ENCODE measurements around the gene C6.
A peak's percentile ranks its signal among the peaks of the same experiment; 100 is the strongest.

Gene C6

DNA sequence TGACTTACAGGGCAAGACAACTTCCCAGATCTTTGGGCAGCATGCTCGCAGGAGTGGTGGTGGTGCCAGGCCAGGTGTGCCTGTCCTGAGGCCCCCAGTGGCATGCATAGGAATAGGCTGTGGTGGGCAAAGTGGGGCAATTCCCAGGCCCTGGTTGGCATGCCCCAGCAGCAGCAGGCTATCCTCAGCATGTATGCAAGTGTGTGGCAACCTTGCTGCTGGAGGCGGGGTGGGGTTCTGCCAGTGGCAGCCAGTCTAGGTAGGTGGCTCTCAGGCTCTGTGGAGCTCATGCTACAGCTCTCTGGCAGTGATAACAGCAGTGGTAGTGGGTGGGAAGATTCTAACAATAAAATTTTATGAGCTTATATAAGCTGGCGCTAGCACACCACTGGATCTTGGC is 27.7 kb upstream of the C6 start:
- WGBS: 85% methylated on average over 3 of the region's 3 CpGs
- no peak for DNase-seq
- no peak overlapping the region for H3K23ac ChIP-seq (ENCODE audit: low read length in 2 of 2)
- no peak overlapping the region for H3K27ac ChIP-seq (ENCODE audit: low read length, poor library complexity, severe bottlenecking)
- no peak overlapping the region for H2AFZ ChIP-seq (ENCODE audit: low read depth, low read length)
- no peak overlapping the region for H2BK120ac ChIP-seq (ENCODE audit: low read depth, low read length)
- H4K91ac ChIP-seq (ENCODE audit: low read length): peak overlapping the region; percentile 39
- H3K36me3 ChIP-seq (ENCODE audit: control insufficient read depth in 1 of 2, insufficient read depth in 2 of 2, low read depth in 1 of 2, low read length in 2 of 2): no peaks in the 10 kb centered on the region
- no peak overlapping the region for H2BK5ac ChIP-seq (ENCODE audit: low read depth, low read length, poor library complexity, severe bottlenecking)
- H3K4me3 ChIP-seq (ENCODE audit: insufficient read depth in 1 of 2, low read depth in 1 of 2, low read length in 2 of 2): no peak overlapping the region
- H3K27me3 ChIP-seq (ENCODE audit: control insufficient read depth in 1 of 2, insufficient read depth in 1 of 2, low read length in 2 of 2): no peaks in the 10 kb centered on the region
- H2BK15ac ChIP-seq (ENCODE audit: low read depth, poor library complexity, severe bottlenecking): no peak overlapping the region
- no peak overlapping the region for H3K14ac ChIP-seq (ENCODE audit: low read length in 2 of 2)
- no peak overlapping the region for H3K18ac ChIP-seq (ENCODE audit: low read depth in 1 of 2, low read length in 2 of 2)
- no peak overlapping the region for H3K9ac ChIP-seq (ENCODE audit: low read length)
- peaks cover 8% of the 10 kb centered on the region for H3K9me3 ChIP-seq (ENCODE audit: control insufficient read depth, low read length)
- H2AK5ac ChIP-seq (ENCODE audit: low read length, severe bottlenecking): no peak overlapping the region
- no peak overlapping the region for H3K4me2 ChIP-seq (ENCODE audit: low read length, poor library complexity, severe bottlenecking)
- H3K79me1 ChIP-seq (replicated peaks; ENCODE audit: low read length, poor library complexity, severe bottlenecking): no peaks in the 10 kb centered on the region
- no peaks in the 10 kb centered on the region for H3K4me1 ChIP-seq (ENCODE audit: control insufficient read depth, insufficient read depth, low read depth, low read length)
- no peak overlapping the region for H3K4ac ChIP-seq (ENCODE audit: low read depth in 1 of 2, low read length in 2 of 2)
- H4K8ac ChIP-seq (ENCODE audit: low read length): no peak overlapping the region
- no peak overlapping the region for H2BK12ac ChIP-seq (ENCODE audit: low read length in 2 of 2)

DNA sequence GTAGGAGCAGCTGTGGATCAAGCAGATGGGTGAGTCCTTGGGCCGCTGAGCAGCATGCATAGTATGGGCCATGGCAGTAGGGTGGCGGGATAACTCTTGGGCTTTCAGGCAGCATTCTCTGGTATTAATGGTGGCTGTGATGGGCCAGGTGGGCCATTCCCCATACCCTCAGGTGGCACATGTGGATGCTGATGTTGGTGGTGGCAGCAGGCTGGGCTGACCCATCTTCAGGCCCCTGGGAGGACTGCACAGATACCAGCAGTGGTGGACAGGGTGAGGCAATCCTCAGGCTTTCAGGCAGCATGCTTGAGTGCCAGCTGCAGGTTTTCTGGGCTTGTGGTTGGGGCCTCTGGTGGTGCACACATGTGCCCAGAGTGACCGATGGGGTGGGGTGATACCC is 27.1 kb upstream of the C6 start:
- Histone ChIP-seq H4K8ac (ENCODE audit: low read length) (no peak overlapping the region), H3K9me3 (ENCODE audit: control insufficient read depth, low read length) (peaks cover 8% of the 10 kb centered on the region), H3K79me1 (replicated peaks; ENCODE audit: low read length, poor library complexity, severe bottlenecking) (no peaks in the 10 kb centered on the region), H3K4ac (ENCODE audit: low read depth in 1 of 2, low read length in 2 of 2) (no peak overlapping the region), H2AK5ac (ENCODE audit: low read length, severe bottlenecking) (no peak overlapping the region), H3K4me1 (ENCODE audit: control insufficient read depth, insufficient read depth, low read depth, low read length) (no peaks in the 10 kb centered on the region), H2AFZ (ENCODE audit: low read depth, low read length) (no peak overlapping the region), H3K9ac (ENCODE audit: low read length) (no peak overlapping the region), H3K27ac (ENCODE audit: low read length, poor library complexity, severe bottlenecking) (no peak overlapping the region), H3K4me3 (ENCODE audit: insufficient read depth in 1 of 2, low read depth in 1 of 2, low read length in 2 of 2) (no peak overlapping the region), H2BK120ac (ENCODE audit: low read depth, low read length) (no peak overlapping the region), H3K36me3 (ENCODE audit: control insufficient read depth in 1 of 2, insufficient read depth in 2 of 2, low read depth in 1 of 2, low read length in 2 of 2) (no peaks in the 10 kb centered on the region), H3K18ac (ENCODE audit: low read depth in 1 of 2, low read length in 2 of 2) (no peak overlapping the region), H2BK12ac (ENCODE audit: low read length in 2 of 2) (no peak overlapping the region), H2BK15ac (ENCODE audit: low read depth, poor library complexity, severe bottlenecking) (no peak overlapping the region), H2BK5ac (ENCODE audit: low read depth, low read length, poor library complexity, severe bottlenecking) (no peak overlapping the region), H4K91ac (ENCODE audit: low read length) (no peak overlapping the region), H3K4me2 (ENCODE audit: low read length, poor library complexity, severe bottlenecking) (no peak overlapping the region), H3K14ac (ENCODE audit: low read length in 2 of 2) (no peak overlapping the region), H3K27me3 (ENCODE audit: control insufficient read depth in 1 of 2, insufficient read depth in 1 of 2, low read length in 2 of 2) (no peaks in the 10 kb centered on the region), H3K23ac (ENCODE audit: low read length in 2 of 2) (no peak overlapping the region)
- no peak for DNase-seq
- WGBS: 89% methylated on average over 3 of the region's 3 CpGs

DNA sequence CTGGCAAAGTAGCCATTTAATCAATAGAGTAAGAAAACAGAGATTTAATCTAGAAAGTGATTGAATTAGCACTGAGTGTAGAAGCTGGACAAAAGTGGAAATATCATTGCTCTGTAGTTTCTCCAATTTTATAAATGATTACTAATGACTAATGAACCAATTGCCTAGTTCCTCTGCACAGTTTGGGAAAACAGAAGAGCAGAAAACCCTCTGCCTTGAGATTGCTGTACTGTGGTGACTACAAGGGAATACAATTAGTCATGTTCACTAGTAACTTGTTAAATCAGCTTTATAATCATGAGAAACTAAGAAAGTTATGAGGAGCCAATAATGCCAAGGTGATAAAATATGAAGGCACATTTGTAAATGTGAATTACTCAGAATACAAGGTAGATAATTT is 21.1 kb upstream of the C6 start:
- Histone ChIP-seq H2AK5ac (ENCODE audit: low read length, severe bottlenecking) (no peak overlapping the region), H3K4ac (ENCODE audit: low read depth in 1 of 2, low read length in 2 of 2) (no peak overlapping the region), H2BK5ac (ENCODE audit: low read depth, low read length, poor library complexity, severe bottlenecking) (no peak overlapping the region), H3K4me2 (ENCODE audit: low read length, poor library complexity, severe bottlenecking) (no peak overlapping the region), H3K4me3 (ENCODE audit: insufficient read depth in 1 of 2, low read depth in 1 of 2, low read length in 2 of 2) (no peak overlapping the region), H3K4me1 (ENCODE audit: control insufficient read depth, insufficient read depth, low read depth, low read length) (no peaks in the 10 kb centered on the region), H3K23ac (ENCODE audit: low read length in 2 of 2) (no peak overlapping the region), H2BK120ac (ENCODE audit: low read depth, low read length) (no peak overlapping the region), H4K8ac (ENCODE audit: low read length) (no peak overlapping the region), H3K9ac (ENCODE audit: low read length) (no peak overlapping the region), H2BK12ac (ENCODE audit: low read length in 2 of 2) (no peak overlapping the region), H3K27me3 (ENCODE audit: control insufficient read depth in 1 of 2, insufficient read depth in 1 of 2, low read length in 2 of 2) (no peaks in the 10 kb centered on the region), H3K18ac (ENCODE audit: low read depth in 1 of 2, low read length in 2 of 2) (no peak overlapping the region), H3K36me3 (ENCODE audit: control insufficient read depth in 1 of 2, insufficient read depth in 2 of 2, low read depth in 1 of 2, low read length in 2 of 2) (no peaks in the 10 kb centered on the region), H2AFZ (ENCODE audit: low read depth, low read length) (no peak overlapping the region), H3K27ac (ENCODE audit: low read length, poor library complexity, severe bottlenecking) (no peak overlapping the region), H4K91ac (ENCODE audit: low read length) (no peak overlapping the region), H3K14ac (ENCODE audit: low read length in 2 of 2) (no peak overlapping the region), H3K79me1 (replicated peaks; ENCODE audit: low read length, poor library complexity, severe bottlenecking) (no peaks in the 10 kb centered on the region), H3K9me3 (ENCODE audit: control insufficient read depth, low read length) (peaks cover 10% of the 10 kb centered on the region), H2BK15ac (ENCODE audit: low read depth, poor library complexity, severe bottlenecking) (no peak overlapping the region)
- no peak for DNase-seq

DNA sequence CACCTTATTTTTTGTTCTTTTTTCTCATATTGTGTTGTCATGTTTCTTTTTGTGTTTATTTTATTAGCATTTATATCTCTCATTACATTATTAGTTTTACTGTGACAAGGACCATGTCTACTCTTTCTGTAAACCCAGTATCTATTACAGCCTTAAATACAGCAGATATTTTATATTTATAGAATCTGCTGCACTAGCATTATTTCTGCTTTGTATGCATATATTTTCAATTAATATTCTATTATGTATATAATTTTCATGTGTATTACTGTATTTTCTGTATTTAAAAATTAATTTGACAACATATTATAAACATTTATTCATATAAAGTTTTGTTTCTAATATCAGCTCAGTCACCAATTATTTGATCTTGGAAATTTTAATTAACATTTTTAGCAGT is 19.5 kb upstream of the C6 start:
- DNase-seq: no peak
- no peaks in the 10 kb centered on the region for H3K4me1 ChIP-seq (ENCODE audit: control insufficient read depth, insufficient read depth, low read depth, low read length)
- H3K79me1 ChIP-seq (replicated peaks; ENCODE audit: low read length, poor library complexity, severe bottlenecking): no peaks in the 10 kb centered on the region
- H3K18ac ChIP-seq (ENCODE audit: low read depth in 1 of 2, low read length in 2 of 2): no peak overlapping the region
- H3K23ac ChIP-seq (ENCODE audit: low read length in 2 of 2): no peak overlapping the region
- no peaks in the 10 kb centered on the region for H3K27me3 ChIP-seq (ENCODE audit: control insufficient read depth in 1 of 2, insufficient read depth in 1 of 2, low read length in 2 of 2)
- H3K4me3 ChIP-seq (ENCODE audit: insufficient read depth in 1 of 2, low read depth in 1 of 2, low read length in 2 of 2): no peak overlapping the region
- no peak overlapping the region for H2BK5ac ChIP-seq (ENCODE audit: low read depth, low read length, poor library complexity, severe bottlenecking)
- H2BK15ac ChIP-seq (ENCODE audit: low read depth, poor library complexity, severe bottlenecking): no peak overlapping the region
- H3K4me2 ChIP-seq (ENCODE audit: low read length, poor library complexity, severe bottlenecking): no peak overlapping the region
- no peak overlapping the region for H2BK12ac ChIP-seq (ENCODE audit: low read length in 2 of 2)
- H4K91ac ChIP-seq (ENCODE audit: low read length): no peak overlapping the region
- H3K9me3 ChIP-seq (ENCODE audit: control insufficient read depth, low read length): peaks cover 6% of the 10 kb centered on the region
- H2AFZ ChIP-seq (ENCODE audit: low read depth, low read length): no peak overlapping the region
- no peak overlapping the region for H4K8ac ChIP-seq (ENCODE audit: low read length)
- no peak overlapping the region for H3K27ac ChIP-seq (ENCODE audit: low read length, poor library complexity, severe bottlenecking)
- H2AK5ac ChIP-seq (ENCODE audit: low read length, severe bottlenecking): no peak overlapping the region
- no peak overlapping the region for H2BK120ac ChIP-seq (ENCODE audit: low read depth, low read length)
- H3K14ac ChIP-seq (ENCODE audit: low read length in 2 of 2): no peak overlapping the region
- H3K4ac ChIP-seq (ENCODE audit: low read depth in 1 of 2, low read length in 2 of 2): no peak overlapping the region
- H3K9ac ChIP-seq (ENCODE audit: low read length): no peak overlapping the region
- H3K36me3 ChIP-seq (ENCODE audit: control insufficient read depth in 1 of 2, insufficient read depth in 2 of 2, low read depth in 1 of 2, low read length in 2 of 2): no peaks in the 10 kb centered on the region
